GM12872 (cell line): ENCODE measurements around the gene MAP7D3.

Experiments
- CTCF ChIP-seq: IDR thresholded peaks from 3 replicates; pipeline ENCODE4 v1.5.1; 2011; ENCODE audit warnings: low read depth, mild to moderate bottlenecking, low read length, moderate library complexity; ENCODE audit not compliant: insufficient read depth

Gene MAP7D3

DNA sequence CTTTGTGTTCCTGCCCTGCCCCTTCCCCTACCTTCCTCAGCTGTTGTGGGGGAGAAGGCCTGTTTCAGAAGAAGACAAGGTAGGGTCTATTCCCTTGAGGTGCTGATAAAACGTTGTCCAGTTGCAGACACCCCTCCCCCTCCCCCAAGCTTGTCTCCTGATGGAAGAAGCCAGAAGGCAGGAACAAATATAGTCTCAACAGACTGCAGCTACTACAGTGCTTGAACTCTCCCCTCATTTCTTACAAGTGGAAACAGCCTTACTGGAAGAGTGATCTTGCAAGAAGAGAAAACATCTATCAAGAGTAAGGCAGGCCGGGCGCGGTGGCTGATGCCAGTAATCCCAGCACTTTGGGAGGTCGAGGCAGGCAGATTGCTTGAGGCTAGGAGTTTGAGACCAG lies 11.0 kb upstream of the MAP7D3 start:
- no peak for TF ChIP-seq CTCF

- TF ChIP-seq CTCF = no peak
These were observed 10.1 kb upstream of the MAP7D3 start for GRCh38 chrX:136261321-136261720.

DNA sequence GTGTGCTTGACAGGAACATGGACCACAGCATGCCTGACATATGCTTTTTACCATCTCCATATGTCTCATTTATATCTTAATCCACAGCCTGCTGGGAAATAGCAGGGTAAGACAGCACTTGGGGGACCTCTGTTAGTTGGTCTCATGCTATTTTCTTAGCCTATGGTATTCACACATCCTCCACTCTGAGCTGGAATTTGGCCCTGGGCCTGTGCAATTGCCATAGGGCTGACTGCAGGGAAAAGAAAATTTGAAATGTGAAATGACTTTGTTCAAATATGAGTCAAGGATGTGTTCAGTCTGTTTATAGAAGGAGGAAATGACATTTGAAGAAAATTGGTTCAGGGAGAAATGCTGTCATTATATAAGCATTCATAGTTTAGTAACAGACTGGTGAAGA lies 9.6 kb upstream of the MAP7D3 start:
- TF ChIP-seq CTCF = no peak

GRCh38 chrX:136259543-136259942 lies 8.3 kb upstream of the MAP7D3 start:
- TF ChIP-seq CTCF = no peak

- no peak for TF ChIP-seq CTCF
These were observed 7.8 kb upstream of the MAP7D3 start for GRCh38 chrX:136258951-136259350.

DNA sequence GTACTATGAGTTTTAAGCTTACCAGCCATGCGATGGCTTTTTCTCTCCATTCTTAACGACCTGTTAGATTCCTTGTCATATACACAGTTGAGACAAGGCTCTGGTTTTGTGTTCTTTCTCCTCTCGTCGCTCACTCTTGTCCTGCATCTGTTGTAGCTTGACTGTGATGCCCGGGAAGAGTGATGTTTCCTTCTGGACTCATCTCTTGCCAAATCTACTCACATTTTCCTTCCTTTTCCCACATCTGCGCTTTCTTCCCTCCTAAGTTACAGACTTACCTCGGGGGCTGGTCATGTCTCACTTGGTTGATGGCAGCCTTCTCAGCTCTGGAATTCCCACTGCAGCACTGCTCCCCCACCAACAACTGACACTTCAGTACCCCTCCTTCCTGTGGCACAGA lies 4.8 kb upstream of the MAP7D3 start:
- no peak for TF ChIP-seq CTCF

GRCh38 chrX:136255541-136255940 lies 4.3 kb upstream of the MAP7D3 start:
- no peak for TF ChIP-seq CTCF

DNA sequence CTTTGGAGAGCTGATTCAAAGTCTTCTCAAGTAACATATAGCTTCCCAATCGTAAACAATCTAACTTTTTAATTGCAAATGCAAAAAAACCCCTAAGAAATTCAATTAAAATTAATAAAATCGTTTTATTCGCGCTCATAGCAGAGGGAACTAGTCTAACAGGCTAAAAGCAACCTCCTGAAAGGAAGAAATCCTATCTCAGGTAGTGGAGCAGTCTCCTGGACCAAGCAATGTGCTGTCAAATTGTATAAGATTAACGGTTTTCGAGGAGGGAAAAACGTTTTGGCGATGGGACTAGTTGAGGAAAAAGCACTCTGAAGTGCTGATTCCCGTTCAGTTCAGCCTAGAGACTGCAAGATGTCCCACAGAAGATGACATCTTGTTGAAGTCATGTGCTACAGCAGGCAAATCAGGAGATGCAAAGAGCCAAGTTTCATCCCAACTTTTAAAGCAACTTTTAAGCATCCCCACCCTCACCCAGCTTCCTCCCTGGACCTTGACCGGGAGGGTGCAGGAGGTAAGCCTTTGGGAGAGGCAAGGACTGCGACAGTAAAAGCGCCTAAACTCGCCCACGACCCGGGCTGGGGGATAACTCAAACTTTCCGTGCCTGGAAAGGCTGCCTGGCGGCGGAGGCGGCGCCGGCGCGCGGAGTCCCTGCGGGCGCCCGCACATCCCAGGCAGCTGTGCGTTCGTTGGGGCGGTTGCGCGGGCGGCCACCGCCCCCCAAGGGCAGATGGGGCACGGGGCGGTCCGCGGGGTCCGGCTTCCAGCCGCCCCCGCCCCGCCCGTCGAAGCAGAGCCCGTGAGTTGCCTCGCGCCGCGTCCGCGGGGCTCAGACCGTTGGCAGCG lies 784 bp downstream of the MAP7D3 start:
- no peak for TF ChIP-seq CTCF
